ENCODE data around the gene ITPKB. TPM values are rescaled to one million over a fixed set of nuclear protein-coding genes. Genes with fewer than 3 reads are reported as not detected.

ITPKB gene
- polyA plus RNA-seq, 1 of the 3 experiments (the other 2 are of a cell fraction), result 2.4 TPM

DNA sequence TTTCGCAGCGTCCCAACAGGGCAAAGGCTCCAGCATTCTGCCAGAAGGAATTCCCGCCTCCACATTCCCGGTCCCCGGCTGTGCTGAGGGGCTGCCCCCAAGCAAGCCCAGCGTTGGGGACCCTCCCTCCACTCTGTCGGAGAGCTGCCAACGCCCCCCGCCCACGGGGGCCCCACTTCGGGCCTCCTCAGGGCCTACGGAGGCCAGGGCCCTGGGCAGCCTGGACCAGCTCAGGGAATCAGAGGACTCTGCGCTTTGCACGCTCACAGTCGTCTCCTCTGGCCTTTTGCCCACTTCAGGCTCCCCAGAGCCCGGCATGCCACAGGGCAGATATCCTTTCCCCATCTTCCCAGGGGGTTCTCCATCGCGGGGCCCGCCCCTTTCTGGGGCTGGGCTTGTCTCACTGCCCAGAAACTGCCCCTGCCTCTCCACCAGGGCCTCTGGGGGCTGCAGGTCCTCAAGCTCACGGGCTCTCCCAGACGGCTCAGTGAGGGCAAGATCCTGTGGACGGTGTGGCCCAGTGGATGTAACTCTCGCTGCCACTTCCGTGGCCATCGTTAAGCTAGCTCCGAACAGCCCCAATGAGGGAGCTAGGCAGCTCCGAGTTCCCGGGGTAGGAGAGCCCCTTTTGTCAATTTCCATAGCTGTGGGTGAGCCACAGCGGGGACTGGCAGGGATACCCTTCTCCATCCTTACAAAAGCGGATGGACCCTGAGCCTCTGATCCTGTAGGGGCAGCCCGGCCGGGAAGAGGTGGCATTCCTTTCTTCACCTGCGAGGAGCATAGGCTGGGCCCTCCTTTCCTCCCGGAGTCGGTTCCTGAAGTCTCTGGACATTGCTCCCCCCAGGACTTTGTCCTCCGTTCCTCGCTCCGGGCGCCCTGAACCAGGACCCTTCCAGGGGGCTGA, 2.8 kb downstream of the ITPKB start:
- Histone ChIP-seq H3K4me3 (ENCODE audit: low read depth in 2 of 2, low read length in 1 of 2) (no peak overlapping the region), H3K36me3 (replicated peaks in 1 of 2; ENCODE audit: control insufficient read depth in 1 of 2, insufficient read depth in 2 of 2, low read length in 1 of 2) (peaks cover 0 to 9% of the 10 kb centered on the region in 2 experiments), H3F3A (replicated peaks; ENCODE audit: insufficient read depth) (no peaks in the 10 kb centered on the region), H2AFZ (ENCODE audit: low read depth) (no peak overlapping the region), H3K4me2 (no peak overlapping the region), H3K4me1 (ENCODE audit: control insufficient read depth in 1 of 2, insufficient read depth in 2 of 2, low read depth in 1 of 2, low read length in 1 of 2) (peaks cover 4 to 13% of the 10 kb centered on the region in 2 experiments; a peak in 3 of 4 replicates), H3K9ac (no peak overlapping the region), H3K79me2 (ENCODE audit: insufficient read depth) (no peaks in the 10 kb centered on the region), H4K20me1 (ENCODE audit: insufficient read depth) (no peaks in the 10 kb centered on the region), H3K9me3 (no peaks in the 10 kb centered on the region), H3K27ac (ENCODE audit: low read depth in 2 of 2, low read length in 1 of 2) (no peak overlapping the region), H3K27me3 (ENCODE audit: insufficient read depth) (no peaks in the 10 kb centered on the region), H3K9me2 (no peaks in the 10 kb centered on the region)
- no peak for TF ChIP-seq GABPA (IDR thresholded peaks at IDR 0.05; ENCODE audit: low read depth)
- TF ChIP-seq, protein P1, sequence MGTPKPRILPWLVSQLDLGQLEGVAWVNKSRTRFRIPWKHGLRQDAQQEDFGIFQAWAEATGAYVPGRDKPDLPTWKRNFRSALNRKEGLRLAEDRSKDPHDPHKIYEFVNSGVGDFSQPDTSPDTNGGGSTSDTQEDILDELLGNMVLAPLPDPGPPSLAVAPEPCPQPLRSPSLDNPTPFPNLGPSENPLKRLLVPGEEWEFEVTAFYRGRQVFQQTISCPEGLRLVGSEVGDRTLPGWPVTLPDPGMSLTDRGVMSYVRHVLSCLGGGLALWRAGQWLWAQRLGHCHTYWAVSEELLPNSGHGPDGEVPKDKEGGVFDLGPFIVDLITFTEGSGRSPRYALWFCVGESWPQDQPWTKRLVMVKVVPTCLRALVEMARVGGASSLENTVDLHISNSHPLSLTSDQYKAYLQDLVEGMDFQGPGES (IDR thresholded peaks at IDR 0.05; ENCODE audit: low read depth, low read length), result no peak
- TF ChIP-seq NRF1 (IDR thresholded peaks at IDR 0.05; ENCODE audit: low read depth, low read length), result no peak
- no peak for TF ChIP-seq SMC3 (IDR thresholded peaks at IDR 0.05; ENCODE audit: low read depth, low read length)
- no peak for TF ChIP-seq TCF12 (IDR thresholded peaks at IDR 0.05)
- TF ChIP-seq FOXJ3 (CRISPR knock-in tag; IDR thresholded peaks at IDR 0.05), result no peak
- TF ChIP-seq RFX5 (IDR thresholded peaks at IDR 0.05; ENCODE audit: low read length), result no peak
- TF ChIP-seq, protein P2, sequence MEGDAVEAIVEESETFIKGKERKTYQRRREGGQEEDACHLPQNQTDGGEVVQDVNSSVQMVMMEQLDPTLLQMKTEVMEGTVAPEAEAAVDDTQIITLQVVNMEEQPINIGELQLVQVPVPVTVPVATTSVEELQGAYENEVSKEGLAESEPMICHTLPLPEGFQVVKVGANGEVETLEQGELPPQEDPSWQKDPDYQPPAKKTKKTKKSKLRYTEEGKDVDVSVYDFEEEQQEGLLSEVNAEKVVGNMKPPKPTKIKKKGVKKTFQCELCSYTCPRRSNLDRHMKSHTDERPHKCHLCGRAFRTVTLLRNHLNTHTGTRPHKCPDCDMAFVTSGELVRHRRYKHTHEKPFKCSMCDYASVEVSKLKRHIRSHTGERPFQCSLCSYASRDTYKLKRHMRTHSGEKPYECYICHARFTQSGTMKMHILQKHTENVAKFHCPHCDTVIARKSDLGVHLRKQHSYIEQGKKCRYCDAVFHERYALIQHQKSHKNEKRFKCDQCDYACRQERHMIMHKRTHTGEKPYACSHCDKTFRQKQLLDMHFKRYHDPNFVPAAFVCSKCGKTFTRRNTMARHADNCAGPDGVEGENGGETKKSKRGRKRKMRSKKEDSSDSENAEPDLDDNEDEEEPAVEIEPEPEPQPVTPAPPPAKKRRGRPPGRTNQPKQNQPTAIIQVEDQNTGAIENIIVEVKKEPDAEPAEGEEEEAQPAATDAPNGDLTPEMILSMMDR (IDR thresholded peaks at IDR 0.05), result no peak
- TF ChIP-seq, protein P3, sequence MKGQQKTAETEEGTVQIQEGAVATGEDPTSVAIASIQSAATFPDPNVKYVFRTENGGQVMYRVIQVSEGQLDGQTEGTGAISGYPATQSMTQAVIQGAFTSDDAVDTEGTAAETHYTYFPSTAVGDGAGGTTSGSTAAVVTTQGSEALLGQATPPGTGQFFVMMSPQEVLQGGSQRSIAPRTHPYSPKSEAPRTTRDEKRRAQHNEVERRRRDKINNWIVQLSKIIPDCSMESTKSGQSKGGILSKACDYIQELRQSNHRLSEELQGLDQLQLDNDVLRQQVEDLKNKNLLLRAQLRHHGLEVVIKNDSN (IDR thresholded peaks at IDR 0.05; ENCODE audit: borderline replicate concordance, low read depth), result no peak
- TF ChIP-seq, protein P4, sequence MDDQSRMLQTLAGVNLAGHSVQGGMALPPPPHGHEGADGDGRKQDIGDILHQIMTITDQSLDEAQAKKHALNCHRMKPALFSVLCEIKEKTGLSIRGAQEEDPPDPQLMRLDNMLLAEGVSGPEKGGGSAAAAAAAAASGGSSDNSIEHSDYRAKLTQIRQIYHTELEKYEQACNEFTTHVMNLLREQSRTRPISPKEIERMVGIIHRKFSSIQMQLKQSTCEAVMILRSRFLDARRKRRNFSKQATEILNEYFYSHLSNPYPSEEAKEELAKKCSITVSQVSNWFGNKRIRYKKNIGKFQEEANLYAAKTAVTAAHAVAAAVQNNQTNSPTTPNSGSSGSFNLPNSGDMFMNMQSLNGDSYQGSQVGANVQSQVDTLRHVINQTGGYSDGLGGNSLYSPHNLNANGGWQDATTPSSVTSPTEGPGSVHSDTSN (IDR thresholded peaks at IDR 0.05), result no peak
- no peak for TF ChIP-seq MXI1 (IDR thresholded peaks at IDR 0.05; ENCODE audit: low read depth, low read length)
- no peak for TF ChIP-seq RCOR1 (IDR thresholded peaks at IDR 0.05; ENCODE audit: low read length)
- TF ChIP-seq GATA2 (CRISPR knock-in tag; IDR thresholded peaks at IDR 0.05), result no peak
- no peak for TF ChIP-seq ELF1 (IDR thresholded peaks at IDR 0.05)
- no peak for TF ChIP-seq SIN3A (IDR thresholded peaks at IDR 0.05; ENCODE audit: borderline replicate concordance, low read depth, low read length)
- TF ChIP-seq MEF2A (IDR thresholded peaks at IDR 0.05; ENCODE audit: borderline replicate concordance, low read depth), result no peak
- no peak for TF ChIP-seq YY1 (IDR thresholded peaks at IDR 0.05; ENCODE audit: low read depth)
- DNase-seq, result no peak
- 92% methylated on average over 26 of the region's 39 CpGs for WGBS (ENCODE audit: low lambda C conversion rate)
- ChIA-PET POLR2A (interaction anchor here (0.6 kb wide), 1 partner anchor 63 kb away, joined by 3 read pairs; no protein-coding TSS in a partner anchor), CTCF (interaction anchor here (0.6 to 3.1 kb wide), 5 partner anchors 28 to 102 kb away, joined by 3 to 13 read pairs (median 4); no protein-coding TSS in a partner anchor)
